DND-41 (cell line): ENCODE data around the gene PLEKHG1.

Source experiments
- CTCF ChIP-seq: IDR thresholded peaks from 2 replicates; pipeline ENCODE4 v1.5.1; 2012; ENCODE audit warnings: borderline replicate concordance, low read length, moderate library complexity, mild to moderate bottlenecking; ENCODE audit not compliant: poor library complexity, severe bottlenecking; ENCODE audit errors: extremely low read depth
- EZH2 ChIP-seq: IDR thresholded peaks from 3 replicates; pipeline ENCODE4 v1.6.1; 2012; ENCODE audit warnings: borderline replicate concordance, low read depth, mild to moderate bottlenecking, moderate library complexity, low read length, inconsistent platforms; ENCODE audit not compliant: severe bottlenecking

GRCh38 chr6:150646228-150646627 is 46.5 kb downstream of the PLEKHG1 start:
- TF ChIP-seq CTCF (no peak), EZH2 (no peak)
